ENCODE data around the gene DCST2. TPM values are rescaled to one million over a fixed set of nuclear protein-coding genes. Genes with fewer than 3 reads are reported as not detected.

Gene DCST2
- total RNA-seq, 4 donors from 2014 or later = 0.36 to 0.79 (median 0.38) TPM; not detected in 1

DNA sequence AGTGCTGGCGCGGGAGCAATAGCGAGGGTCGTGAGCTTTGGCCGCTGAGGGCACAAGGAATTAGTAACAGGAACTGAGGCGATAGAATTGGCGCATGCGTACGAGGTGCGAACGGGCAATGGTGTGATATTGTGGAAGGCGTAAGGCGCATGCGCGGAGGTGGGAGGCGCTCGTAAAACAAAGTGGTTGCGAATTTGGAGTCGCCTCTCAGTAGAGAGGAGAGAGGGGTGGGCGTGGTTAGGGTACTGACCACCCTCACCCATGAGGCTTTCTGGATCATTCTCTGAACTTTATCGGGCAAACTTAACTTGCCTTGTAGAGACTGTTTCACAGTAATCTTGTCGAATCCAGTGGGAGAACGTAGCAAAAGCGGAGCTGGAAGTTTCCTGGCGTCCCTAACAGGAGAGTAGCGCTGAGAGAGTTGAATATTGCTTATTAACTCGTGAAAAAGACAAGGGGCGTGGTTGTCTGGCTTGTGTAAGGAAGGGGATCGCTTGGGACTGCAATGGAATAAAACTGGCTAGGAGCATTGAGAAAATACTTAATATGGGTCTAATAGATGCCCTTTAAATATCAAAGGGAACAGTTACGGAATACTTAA, 58.7 kb downstream of the DCST2 start:
- peak; percentile 75 for DNase-seq (ENCODE audit: low spot score)
- TF ChIP-seq, protein P1, sequence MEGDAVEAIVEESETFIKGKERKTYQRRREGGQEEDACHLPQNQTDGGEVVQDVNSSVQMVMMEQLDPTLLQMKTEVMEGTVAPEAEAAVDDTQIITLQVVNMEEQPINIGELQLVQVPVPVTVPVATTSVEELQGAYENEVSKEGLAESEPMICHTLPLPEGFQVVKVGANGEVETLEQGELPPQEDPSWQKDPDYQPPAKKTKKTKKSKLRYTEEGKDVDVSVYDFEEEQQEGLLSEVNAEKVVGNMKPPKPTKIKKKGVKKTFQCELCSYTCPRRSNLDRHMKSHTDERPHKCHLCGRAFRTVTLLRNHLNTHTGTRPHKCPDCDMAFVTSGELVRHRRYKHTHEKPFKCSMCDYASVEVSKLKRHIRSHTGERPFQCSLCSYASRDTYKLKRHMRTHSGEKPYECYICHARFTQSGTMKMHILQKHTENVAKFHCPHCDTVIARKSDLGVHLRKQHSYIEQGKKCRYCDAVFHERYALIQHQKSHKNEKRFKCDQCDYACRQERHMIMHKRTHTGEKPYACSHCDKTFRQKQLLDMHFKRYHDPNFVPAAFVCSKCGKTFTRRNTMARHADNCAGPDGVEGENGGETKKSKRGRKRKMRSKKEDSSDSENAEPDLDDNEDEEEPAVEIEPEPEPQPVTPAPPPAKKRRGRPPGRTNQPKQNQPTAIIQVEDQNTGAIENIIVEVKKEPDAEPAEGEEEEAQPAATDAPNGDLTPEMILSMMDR (IDR thresholded peaks at IDR 0.05) = no peak
- ATAC-seq (ENCODE audit: low FRiP score) = peak; percentile 61

DNA sequence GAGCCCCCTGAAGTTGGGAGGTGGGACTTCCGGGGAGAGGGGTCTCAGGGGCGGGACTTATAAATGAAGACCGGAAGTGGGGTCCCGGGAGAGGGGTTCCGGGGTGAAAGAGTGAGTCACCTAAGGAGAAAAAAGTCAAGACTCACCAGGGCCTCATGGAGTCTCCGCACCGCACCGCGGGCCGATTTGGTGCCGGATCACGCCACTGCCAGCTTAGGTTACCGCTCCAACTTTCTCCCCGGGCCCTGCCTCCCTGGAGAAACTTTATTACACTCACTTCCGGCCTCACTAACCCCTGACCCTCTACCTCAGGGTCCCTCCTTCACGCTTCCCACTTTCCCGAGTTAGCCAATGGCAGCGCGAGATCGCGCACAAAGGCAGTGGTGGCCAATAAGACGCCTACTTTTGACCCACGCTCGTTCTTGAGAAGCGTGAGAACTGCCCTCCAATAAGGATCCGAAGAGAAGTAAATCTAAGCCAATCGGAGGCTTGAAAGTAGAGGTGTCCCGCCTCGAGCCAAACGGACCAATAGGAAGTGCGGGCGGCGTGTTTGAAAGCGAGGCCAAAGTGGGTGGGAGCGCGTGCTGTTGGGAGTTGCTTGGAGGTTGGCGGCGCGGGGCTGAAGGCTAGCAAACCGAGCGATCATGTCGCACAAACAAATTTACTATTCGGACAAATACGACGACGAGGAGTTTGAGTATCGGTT, 59.3 kb downstream of the DCST2 start, which contains the start of gene CKS1B:
CKS1B (plus strand) TSS at position 580 of the 706 bp plus-strand sequence; CDS start at position 645, 65 bp downstream.
- DNase-seq (ENCODE audit: low spot score) (peak; percentile 98), ATAC-seq (ENCODE audit: low FRiP score) (peak; percentile 84)
- TF ChIP-seq, protein P1 (IDR thresholded peaks at IDR 0.05) = no peak

DNA sequence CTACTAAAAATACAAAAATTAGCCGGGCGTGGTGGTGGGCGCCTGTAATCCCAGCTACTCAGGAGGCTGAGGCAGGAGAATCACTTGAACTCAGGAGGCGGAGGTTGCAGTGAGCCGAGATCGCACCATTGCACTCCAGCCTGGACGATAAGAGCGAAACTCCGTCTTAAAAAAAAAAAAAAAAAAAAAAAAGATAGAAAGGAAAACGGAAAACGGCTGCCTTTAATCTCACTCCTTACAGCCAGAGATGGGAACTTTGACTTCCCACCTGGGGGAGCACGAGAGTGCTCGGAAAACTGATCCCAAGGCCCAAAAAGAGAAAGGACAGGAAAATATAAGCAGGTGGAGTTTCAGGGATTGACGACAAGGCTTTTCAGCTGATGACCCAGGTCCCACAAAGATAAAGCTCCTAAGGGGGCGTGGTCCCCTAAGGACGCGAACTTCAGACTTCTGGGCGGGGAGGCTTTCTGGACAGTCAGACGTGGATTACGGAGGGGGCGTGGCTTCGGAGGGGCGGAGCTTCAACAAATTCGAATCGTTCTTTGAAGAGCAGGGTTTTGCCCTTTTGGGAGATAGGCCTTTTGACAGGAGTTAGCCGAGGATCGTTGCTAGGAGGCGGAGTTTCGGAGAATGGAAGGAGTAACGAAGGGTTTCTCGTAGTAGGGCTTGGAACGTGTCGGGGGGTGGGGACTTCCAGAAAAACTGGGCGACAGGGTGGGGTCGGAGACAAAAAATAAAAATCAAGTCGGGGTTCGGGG, 60.1 kb downstream of the DCST2 start:
- peak; percentile 98 for DNase-seq (ENCODE audit: low spot score)
- TF ChIP-seq, protein P1 (IDR thresholded peaks at IDR 0.05) = no peak

DNA sequence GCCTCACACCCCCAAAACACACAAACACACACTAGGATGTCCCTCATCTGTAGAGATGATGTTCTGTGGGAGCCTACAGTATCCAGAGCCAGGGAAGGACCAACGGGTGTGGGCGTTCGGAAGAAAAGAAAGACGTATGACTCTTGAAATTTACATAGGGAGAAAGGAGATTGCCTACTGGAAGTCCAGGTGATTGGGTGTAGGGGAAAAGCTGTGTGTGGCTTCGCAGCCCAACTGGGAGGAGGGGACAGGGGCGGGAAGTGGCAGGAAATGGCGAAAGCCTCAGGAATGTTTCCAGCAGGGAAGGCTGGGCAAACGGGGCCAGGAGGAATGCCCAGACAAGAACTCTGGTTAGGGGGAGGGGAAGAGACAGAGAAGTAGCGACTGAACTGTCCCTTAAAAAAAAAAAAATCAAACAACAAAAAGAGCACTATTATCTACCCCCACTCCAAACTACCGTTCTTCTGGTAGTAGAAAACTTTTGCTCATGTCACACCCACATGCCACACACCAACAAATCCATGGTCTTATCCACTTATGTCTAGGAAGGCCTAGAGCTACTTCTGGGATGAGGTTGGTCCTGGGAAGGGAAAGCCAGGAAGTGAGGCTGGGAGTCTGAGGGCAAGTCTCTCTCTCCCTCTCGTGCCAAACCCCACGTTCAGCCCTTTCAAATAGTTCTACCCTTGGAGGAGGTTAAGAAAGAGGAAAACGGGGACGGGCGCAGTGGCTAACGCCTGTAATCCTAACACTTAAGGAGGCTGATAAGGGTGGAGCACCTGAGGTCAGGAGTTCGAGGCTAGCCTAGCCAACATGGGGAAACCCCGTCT, 60.9 kb downstream of the DCST2 start:
- DNase-seq (ENCODE audit: low spot score) (no peak), ATAC-seq (ENCODE audit: low FRiP score) (peak; percentile 13)
- TF ChIP-seq, protein P1 (IDR thresholded peaks at IDR 0.05) = no peak

More for the DNA sequence above, 60.1 kb downstream of the DCST2 start:
- ATAC-seq (ENCODE audit: low FRiP score) = peak; percentile 33

DNA sequence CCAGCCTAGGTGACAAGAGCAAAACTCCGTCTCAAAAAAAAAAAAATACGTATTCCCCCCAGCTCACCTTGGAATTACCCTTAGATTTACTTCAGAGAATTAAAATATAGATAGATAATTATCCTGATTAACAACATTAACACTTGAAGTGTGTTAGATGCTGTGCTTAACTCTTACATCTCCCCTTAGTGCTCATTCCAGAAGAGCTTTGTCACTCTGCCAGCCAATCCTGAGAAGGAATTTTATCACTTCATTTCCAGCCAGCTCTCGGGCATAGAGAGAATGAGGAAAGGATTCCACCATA, 61.4 kb downstream of the DCST2 start:
- ATAC-seq (ENCODE audit: low FRiP score) = no peak
- TF ChIP-seq, protein P1 (IDR thresholded peaks at IDR 0.05) = no peak
- no peak for DNase-seq (ENCODE audit: low spot score)

DNA sequence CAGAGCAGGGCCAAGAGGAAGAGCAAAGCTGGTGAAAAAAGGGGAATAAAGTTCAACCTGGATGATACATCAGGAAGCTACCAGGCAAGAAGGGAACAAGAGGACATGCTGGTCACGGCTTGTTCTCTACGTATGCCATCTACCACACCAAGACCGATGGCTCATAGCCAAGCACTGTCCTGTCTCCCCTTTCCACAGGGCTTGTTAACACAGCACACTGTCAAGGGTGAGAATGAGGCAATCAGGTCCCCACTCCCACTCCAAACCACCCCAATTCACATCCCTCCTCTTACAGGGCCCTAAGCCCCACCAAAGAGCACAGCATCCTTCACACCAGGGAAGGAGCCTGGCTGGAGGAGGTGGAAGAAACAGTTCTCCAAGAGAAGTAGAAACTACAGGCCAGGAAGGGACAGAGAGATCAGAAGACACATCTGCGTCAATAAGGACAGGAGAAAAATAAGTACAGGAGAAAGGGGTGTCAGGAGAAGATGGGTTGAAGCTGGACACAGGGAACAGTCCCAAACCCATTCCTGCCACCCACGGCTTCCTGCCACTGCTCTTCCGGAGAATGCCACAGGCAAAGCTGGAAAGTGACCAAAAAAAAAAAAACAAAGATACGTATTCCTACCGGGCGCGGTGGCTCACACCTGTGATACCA, 62.1 kb downstream of the DCST2 start:
- TF ChIP-seq, protein P1 (IDR thresholded peaks at IDR 0.05) = no peak
- ATAC-seq (ENCODE audit: low FRiP score) (no peak), DNase-seq (ENCODE audit: low spot score) (no peak)

Measured in omental fat pad (tissue), 4 donors.